HG03378 (cell line): ENCODE results near the gene CCDC152.
"Not testable (repeated sequence)": the region's sequence is repeated elsewhere in the genome, so short reads cannot be mapped to it uniquely, and the experiment has no call there.

Experiments
- ATAC-seq: cut with Tn5 transposase; IDR thresholded peaks from one replicate; pipeline ENCODE4 v1.9.1; 2021; ENCODE audit warnings: mild to moderate bottlenecking, moderate library complexity; ENCODE audit not compliant: unreplicated experiment

CCDC152 gene

GRCh38 chr5:42843675-42844292 is 87.2 kb downstream of the CCDC152 start:
- no peak for ATAC-seq

- ATAC-seq = not testable (repeated sequence)
Measured at GRCh38 chr5:42844408-42844807, 87.8 kb downstream of the CCDC152 start.

- ATAC-seq = no peak
Measured at GRCh38 chr5:42848545-42848944, 91.9 kb downstream of the CCDC152 start.

GRCh38 chr5:42851481-42851880 is 94.9 kb downstream of the CCDC152 start:
- no peak for ATAC-seq
